IPS-NIHi11 (cell line): ENCODE results near the gene CLCA4.

Source experiments
- DNase-seq: peaks from one replicate; pipeline ENCODE4 v3.0.0; 2012; ENCODE audit warnings: mixed read lengths, low spot score

CLCA4 gene

GRCh38 chr1:86618358-86618757 lies 71.5 kb downstream of the CLCA4 start:
- no peak for DNase-seq

- DNase-seq, result no peak
These were observed 72.4 kb downstream of the CLCA4 start for GRCh38 chr1:86619313-86619712.

- DNase-seq, result no peak
These were observed 74.4 kb downstream of the CLCA4 start for GRCh38 chr1:86621286-86621685.
